CD4-positive, alpha-beta T cell treated with Interleukin-6 at 100 ng/mL for 8 hours (primary cell): ENCODE data around the gene SORCS2.

ENCODE experiments used
- DNase-seq: peaks from one replicate; pipeline ENCODE4 v3.0.0-alpha.2; 2020; ENCODE audit warnings: mixed read lengths, low spot score

The SORCS2 gene

GRCh38 chr4:7766661-7767345, 574.5 kb downstream of the SORCS2 start:
- no peak for DNase-seq

GRCh38 chr4:7767526-7767925, 575.2 kb downstream of the SORCS2 start:
- DNase-seq = no peak

- DNase-seq = no peak
Measured at GRCh38 chr4:7767966-7768365, 575.6 kb downstream of the SORCS2 start.

GRCh38 chr4:7768736-7769135, 576.4 kb downstream of the SORCS2 start:
- DNase-seq = no peak

- DNase-seq = no peak
Measured at GRCh38 chr4:7769396-7770223, 577.3 kb downstream of the SORCS2 start.

GRCh38 chr4:7770224-7771050, 578.1 kb downstream of the SORCS2 start:
- peak; percentile 13 for DNase-seq

- peak; percentile 38 for DNase-seq
Measured at GRCh38 chr4:7771056-7771455, 578.7 kb downstream of the SORCS2 start.

GRCh38 chr4:7771541-7772507, 579.5 kb downstream of the SORCS2 start:
- no peak for DNase-seq

GRCh38 chr4:7772711-7773385, 580.5 kb downstream of the SORCS2 start:
- DNase-seq = no peak

GRCh38 chr4:7773401-7774180, 581.3 kb downstream of the SORCS2 start:
- DNase-seq = no peak

- no peak for DNase-seq
Measured at GRCh38 chr4:7774301-7775294, 582.3 kb downstream of the SORCS2 start.

GRCh38 chr4:7775396-7775795, 583.1 kb downstream of the SORCS2 start:
- no peak for DNase-seq

GRCh38 chr4:7777017-7777710, 584.8 kb downstream of the SORCS2 start:
- no peak for DNase-seq

- no peak for DNase-seq
Measured at GRCh38 chr4:7777871-7778509, 585.7 kb downstream of the SORCS2 start.

GRCh38 chr4:7778510-7779431, 586.4 kb downstream of the SORCS2 start:
- no peak for DNase-seq

- DNase-seq = no peak
Measured at GRCh38 chr4:7779432-7779768, 587.1 kb downstream of the SORCS2 start.
